ENCODE data around the gene REC8.

DNA sequence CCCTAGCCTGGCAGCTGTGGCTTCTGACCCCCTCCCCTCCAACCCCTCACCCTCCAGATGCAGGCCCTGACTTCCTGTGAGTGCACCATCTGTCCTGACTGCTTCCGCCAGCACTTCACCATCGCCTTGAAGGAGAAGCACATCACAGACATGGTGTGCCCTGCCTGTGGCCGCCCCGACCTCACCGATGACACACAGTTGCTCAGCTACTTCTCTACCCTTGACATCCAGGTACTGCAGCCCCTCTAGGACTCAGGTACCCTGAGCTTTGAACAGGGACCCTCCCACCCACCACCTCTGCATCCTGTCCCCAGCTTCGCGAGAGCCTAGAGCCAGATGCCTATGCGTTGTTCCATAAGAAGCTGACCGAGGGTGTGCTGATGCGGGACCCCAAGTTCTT, 16.8 kb upstream of the REC8 start:
- TF ChIP-seq, protein P1, sequence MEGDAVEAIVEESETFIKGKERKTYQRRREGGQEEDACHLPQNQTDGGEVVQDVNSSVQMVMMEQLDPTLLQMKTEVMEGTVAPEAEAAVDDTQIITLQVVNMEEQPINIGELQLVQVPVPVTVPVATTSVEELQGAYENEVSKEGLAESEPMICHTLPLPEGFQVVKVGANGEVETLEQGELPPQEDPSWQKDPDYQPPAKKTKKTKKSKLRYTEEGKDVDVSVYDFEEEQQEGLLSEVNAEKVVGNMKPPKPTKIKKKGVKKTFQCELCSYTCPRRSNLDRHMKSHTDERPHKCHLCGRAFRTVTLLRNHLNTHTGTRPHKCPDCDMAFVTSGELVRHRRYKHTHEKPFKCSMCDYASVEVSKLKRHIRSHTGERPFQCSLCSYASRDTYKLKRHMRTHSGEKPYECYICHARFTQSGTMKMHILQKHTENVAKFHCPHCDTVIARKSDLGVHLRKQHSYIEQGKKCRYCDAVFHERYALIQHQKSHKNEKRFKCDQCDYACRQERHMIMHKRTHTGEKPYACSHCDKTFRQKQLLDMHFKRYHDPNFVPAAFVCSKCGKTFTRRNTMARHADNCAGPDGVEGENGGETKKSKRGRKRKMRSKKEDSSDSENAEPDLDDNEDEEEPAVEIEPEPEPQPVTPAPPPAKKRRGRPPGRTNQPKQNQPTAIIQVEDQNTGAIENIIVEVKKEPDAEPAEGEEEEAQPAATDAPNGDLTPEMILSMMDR (IDR thresholded peaks at IDR 0.05) = no peak
- no peak for TF ChIP-seq POLR2AphosphoS5 (IDR thresholded peaks at IDR 0.05)

Measured in prostate gland (tissue), 2 donors.